Parathyroid adenoma (tissue), 2 donors: ENCODE data around the gene RTKN.

ENCODE experiments used
- H2AFZ ChIP-seq: fragments of 300-600 bp; sonication (generic); one replicate; pipeline ENCODE4 v1.7.0; 2017; ENCODE audit warnings: antibody characterized with exemption, mild to moderate bottlenecking
- H3K27ac ChIP-seq: fragments of 300-600 bp; sonication (generic); one replicate; pipeline ENCODE4 v1.7.0; 2017
- H3K27me3 ChIP-seq: fragments of 300-600 bp; sonication (generic); one replicate; pipeline ENCODE4 v1.7.0; 2017; ENCODE audit warnings: low read length; ENCODE audit not compliant: control insufficient read depth, insufficient read depth
- H3K36me3 ChIP-seq: fragments of 300-600 bp; sonication (generic); one replicate; pipeline ENCODE4 v1.7.0; 2017; ENCODE audit warnings: low read length; ENCODE audit not compliant: control insufficient read depth, insufficient read depth
- H3K4me1 ChIP-seq: fragments of 300-600 bp; sonication (generic); one replicate; pipeline ENCODE4 v1.7.0; 2017; ENCODE audit warnings: control low read depth
- H3K4me2 ChIP-seq: fragments of 300-600 bp; sonication (generic); one replicate; pipeline ENCODE4 v1.7.0; 2017; ENCODE audit warnings: low read length
- H3K4me3 ChIP-seq: fragments of 300-600 bp; sonication (generic); one replicate; pipeline ENCODE4 v1.7.0; 2017; ENCODE audit warnings: low read depth, low read length
- H3K79me2 ChIP-seq: fragments of 300-600 bp; sonication (generic); one replicate; pipeline ENCODE4 v1.7.0; 2017; ENCODE audit warnings: control low read depth
- H3K9ac ChIP-seq: fragments of 300-600 bp; sonication (generic); one replicate; pipeline ENCODE4 v1.7.0; 2017; ENCODE audit warnings: mild to moderate bottlenecking
- H3K9me3 ChIP-seq: fragments of 300-600 bp; sonication (generic); one replicate; pipeline ENCODE4 v1.7.0; 2017; ENCODE audit warnings: low read length; ENCODE audit not compliant: control insufficient read depth
- CTCF ChIP-seq: fragments of 300-600 bp; sonication (generic); IDR thresholded peaks from one replicate; pipeline ENCODE4 v1.7.0; 2017; ENCODE audit warnings: antibody characterized with exemption, mild to moderate bottlenecking
- donor health status: primary hyperparathyroidism.

The RTKN gene

GRCh38 chr2:74413001-74413698 lies 28.6 kb downstream of the RTKN start:
- no peak overlapping the region for H3K4me3 ChIP-seq
- H3K79me2 ChIP-seq: no peaks in the 10 kb centered on the region
- H3K9ac ChIP-seq: no peak overlapping the region
- H3K9me3 ChIP-seq: no peaks in the 10 kb centered on the region
- H3K27ac ChIP-seq: no peak overlapping the region
- no peaks in the 10 kb centered on the region for H3K36me3 ChIP-seq
- H2AFZ ChIP-seq: no peak overlapping the region
- no peaks in the 10 kb centered on the region for H3K4me1 ChIP-seq
- no peak overlapping the region for H3K4me2 ChIP-seq
- TF ChIP-seq CTCF: no peak
- no peaks in the 10 kb centered on the region for H3K27me3 ChIP-seq

DNA sequence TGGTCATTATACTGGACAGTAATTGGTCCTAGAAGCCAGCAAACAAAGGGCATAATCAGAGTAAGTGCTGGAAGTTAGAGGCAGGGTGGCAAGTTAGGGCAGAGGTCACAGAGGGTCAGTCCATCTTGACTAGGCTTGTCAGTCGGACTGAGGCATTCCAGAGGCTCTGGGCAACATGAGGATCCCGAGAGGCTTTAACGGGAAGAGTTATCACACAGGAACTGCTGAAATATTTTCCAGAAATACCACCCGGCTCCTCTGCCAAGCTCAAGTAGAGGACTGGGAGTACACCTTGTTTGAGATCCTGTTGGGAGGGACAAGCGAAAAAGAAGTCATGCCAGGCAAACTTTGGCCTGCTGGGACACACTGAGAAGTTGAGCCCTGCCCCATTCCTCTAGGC lies 34.1 kb downstream of the RTKN start:
- no peaks in the 10 kb centered on the region for H3K36me3 ChIP-seq
- H3K79me2 ChIP-seq: no peaks in the 10 kb centered on the region
- H3K4me1 ChIP-seq: no peaks in the 10 kb centered on the region
- H3K27ac ChIP-seq: no peak overlapping the region
- H3K4me2 ChIP-seq: no peak overlapping the region
- no peak overlapping the region for H3K4me3 ChIP-seq
- H2AFZ ChIP-seq: no peak overlapping the region
- H3K9me3 ChIP-seq: no peaks in the 10 kb centered on the region
- TF ChIP-seq CTCF: no peak
- no peak overlapping the region for H3K9ac ChIP-seq
- no peaks in the 10 kb centered on the region for H3K27me3 ChIP-seq

DNA sequence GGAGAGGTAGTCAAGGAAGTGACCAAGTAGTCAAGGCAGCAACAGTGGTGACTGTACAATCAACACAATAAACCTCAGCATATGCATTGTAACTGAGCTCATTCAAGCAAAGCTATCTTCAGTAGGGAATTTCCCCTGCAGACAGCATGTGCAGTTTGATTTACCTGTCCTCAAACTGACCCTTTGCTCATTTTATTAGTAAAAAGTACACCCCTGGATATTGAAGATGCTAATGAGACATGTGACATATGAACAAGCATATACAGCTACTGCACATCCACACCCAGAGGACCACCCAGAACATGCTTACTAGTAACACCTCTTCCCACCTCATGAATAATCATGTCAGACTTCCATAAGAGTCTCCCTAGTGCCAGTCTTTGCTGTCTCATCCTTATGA lies 35.7 kb downstream of the RTKN start:
- Histone ChIP-seq H3K9me3 (no peaks in the 10 kb centered on the region), H2AFZ (no peak overlapping the region), H3K36me3 (no peaks in the 10 kb centered on the region), H3K4me3 (no peak overlapping the region), H3K79me2 (no peaks in the 10 kb centered on the region), H3K4me1 (no peaks in the 10 kb centered on the region), H3K9ac (no peak overlapping the region), H3K27me3 (no peaks in the 10 kb centered on the region), H3K4me2 (no peak overlapping the region), H3K27ac (no peak overlapping the region)
- TF ChIP-seq CTCF: no peak

DNA sequence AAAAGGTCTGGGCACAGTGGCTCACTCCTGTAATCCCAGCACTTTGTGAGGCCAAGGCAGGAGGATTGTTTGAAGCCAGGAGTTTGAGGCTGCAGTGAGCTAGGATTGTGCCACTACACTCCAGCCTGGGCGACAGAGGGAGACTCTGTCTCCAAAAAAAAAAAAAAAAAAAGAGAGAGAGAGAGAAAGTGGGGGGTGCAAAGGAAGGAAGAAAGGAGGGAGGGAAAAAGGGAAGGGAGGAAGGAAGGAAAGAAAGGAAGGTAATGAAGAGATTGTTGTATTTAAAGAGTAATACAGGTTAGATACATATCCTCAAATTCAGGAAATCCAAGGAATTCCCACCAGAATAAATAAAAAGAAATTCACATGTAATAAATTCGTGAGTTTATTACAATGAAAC lies 39.8 kb downstream of the RTKN start:
- H3K9me3 ChIP-seq: no peaks in the 10 kb centered on the region
- no peak for TF ChIP-seq CTCF
- no peak overlapping the region for H3K9ac ChIP-seq

DNA sequence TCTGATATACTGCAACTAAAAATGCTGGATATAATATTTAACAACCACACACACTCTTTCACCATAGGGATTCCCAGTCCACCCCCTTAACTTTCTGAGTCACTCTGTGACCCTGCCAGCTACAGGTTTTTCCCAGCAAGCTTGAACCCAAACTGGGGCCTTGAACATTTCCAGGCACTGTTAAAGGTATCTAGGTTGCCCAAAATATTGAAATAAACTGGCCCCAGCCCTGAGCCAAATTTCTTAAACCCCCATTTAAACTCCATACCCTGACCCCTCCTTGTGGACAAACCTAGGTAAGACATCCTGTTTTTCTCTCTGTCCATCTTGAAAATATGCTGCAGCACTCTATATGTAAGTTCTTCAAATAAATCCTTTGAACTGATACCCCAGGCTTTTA lies 42.0 kb downstream of the RTKN start:
- peak; percentile 52 for TF ChIP-seq CTCF
- Histone ChIP-seq H3K36me3 (no peaks in the 10 kb centered on the region), H3K9ac (no peak overlapping the region), H3K9me3 (no peaks in the 10 kb centered on the region), H3K4me3 (no peak overlapping the region), H3K79me2 (no peaks in the 10 kb centered on the region), H3K27ac (no peak overlapping the region), H3K4me1 (no peaks in the 10 kb centered on the region), H2AFZ (no peak overlapping the region), H3K4me2 (no peak overlapping the region), H3K27me3 (no peaks in the 10 kb centered on the region)

More for the DNA sequence above, 39.8 kb downstream of the RTKN start:
- no peaks in the 10 kb centered on the region for H3K79me2 ChIP-seq
- no peak overlapping the region for H3K4me2 ChIP-seq
- no peaks in the 10 kb centered on the region for H3K27me3 ChIP-seq
- no peaks in the 10 kb centered on the region for H3K36me3 ChIP-seq
- no peak overlapping the region for H3K4me3 ChIP-seq
- H3K27ac ChIP-seq: no peak overlapping the region
- H2AFZ ChIP-seq: no peak overlapping the region
- no peaks in the 10 kb centered on the region for H3K4me1 ChIP-seq
